Measurements from ENCODE around the gene PRELID3B. TPM values are rescaled to one million over a fixed set of nuclear protein-coding genes. Genes with fewer than 3 reads are reported as not detected.

Gene PRELID3B
- total and polyA plus RNA-seq, 2 of the 13 experiments (the other 11 are each of a cell fraction or from before 2014, with no cell fraction given), result 23.3 to 42.6 TPM

- TF ChIP-seq, protein P1, sequence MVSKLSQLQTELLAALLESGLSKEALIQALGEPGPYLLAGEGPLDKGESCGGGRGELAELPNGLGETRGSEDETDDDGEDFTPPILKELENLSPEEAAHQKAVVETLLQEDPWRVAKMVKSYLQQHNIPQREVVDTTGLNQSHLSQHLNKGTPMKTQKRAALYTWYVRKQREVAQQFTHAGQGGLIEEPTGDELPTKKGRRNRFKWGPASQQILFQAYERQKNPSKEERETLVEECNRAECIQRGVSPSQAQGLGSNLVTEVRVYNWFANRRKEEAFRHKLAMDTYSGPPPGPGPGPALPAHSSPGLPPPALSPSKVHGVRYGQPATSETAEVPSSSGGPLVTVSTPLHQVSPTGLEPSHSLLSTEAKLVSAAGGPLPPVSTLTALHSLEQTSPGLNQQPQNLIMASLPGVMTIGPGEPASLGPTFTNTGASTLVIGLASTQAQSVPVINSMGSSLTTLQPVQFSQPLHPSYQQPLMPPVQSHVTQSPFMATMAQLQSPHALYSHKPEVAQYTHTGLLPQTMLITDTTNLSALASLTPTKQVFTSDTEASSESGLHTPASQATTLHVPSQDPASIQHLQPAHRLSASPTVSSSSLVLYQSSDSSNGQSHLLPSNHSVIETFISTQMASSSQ (IDR thresholded peaks at IDR 0.05; ENCODE audit: low read depth), result 0 out of 2 replicates have a peak, but pooled peaks have one; percentile 29
- TF ChIP-seq, protein P1 (CRISPR knock-in tag; IDR thresholded peaks at IDR 0.05; ENCODE audit: borderline replicate concordance), result no peak
- TF ChIP-seq SRSF1 (optimal IDR thresholded peaks at IDR 0.05; ENCODE audit: low read depth, low read length) (no peak), ZNF432 (CRISPR knock-in tag; IDR thresholded peaks at IDR 0.05; ENCODE audit: borderline replicate concordance) (peak; percentile 81; the same call in 1 of the 2 replicates), ZBTB1 (CRISPR knock-in tag; IDR thresholded peaks at IDR 0.05; ENCODE audit: borderline replicate concordance) (no peak), ASH2L (IDR thresholded peaks at IDR 0.05; ENCODE audit: insufficient read length, low read depth, low read length) (no peak), ZNF563 (CRISPR knock-in tag; IDR thresholded peaks at IDR 0.05) (no peak), LRRFIP1 (CRISPR knock-in tag; conservative IDR thresholded peaks at IDR 0.05) (no peak), SMAD3 (CRISPR knock-in tag; IDR thresholded peaks at IDR 0.05) (no peak), ZXDC (CRISPR knock-in tag; IDR thresholded peaks at IDR 0.05) (no peak), ZNF543 (CRISPR knock-in tag; IDR thresholded peaks at IDR 0.05) (no peak)
- TF ChIP-seq, protein P2, sequence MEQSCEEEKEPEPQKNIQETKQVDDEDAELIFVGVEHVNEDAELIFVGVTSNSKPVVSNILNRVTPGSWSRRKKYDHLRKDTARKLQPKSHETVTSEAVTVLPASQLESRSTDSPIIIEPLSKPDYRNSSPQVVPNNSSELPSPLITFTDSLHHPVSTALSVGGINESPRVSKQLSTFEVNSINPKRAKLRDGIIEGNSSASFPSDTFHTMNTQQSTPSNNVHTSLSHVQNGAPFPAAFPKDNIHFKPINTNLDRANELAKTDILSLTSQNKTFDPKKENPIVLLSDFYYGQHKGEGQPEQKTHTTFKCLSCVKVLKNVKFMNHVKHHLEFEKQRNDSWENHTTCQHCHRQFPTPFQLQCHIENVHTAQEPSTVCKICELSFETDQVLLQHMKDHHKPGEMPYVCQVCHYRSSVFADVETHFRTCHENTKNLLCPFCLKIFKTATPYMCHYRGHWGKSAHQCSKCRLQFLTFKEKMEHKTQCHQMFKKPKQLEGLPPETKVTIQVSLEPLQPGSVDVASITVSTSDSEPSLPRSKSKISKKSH (CRISPR knock-in tag; IDR thresholded peaks at IDR 0.05; ENCODE audit: borderline replicate concordance), result no peak
- TF ChIP-seq, protein P3, sequence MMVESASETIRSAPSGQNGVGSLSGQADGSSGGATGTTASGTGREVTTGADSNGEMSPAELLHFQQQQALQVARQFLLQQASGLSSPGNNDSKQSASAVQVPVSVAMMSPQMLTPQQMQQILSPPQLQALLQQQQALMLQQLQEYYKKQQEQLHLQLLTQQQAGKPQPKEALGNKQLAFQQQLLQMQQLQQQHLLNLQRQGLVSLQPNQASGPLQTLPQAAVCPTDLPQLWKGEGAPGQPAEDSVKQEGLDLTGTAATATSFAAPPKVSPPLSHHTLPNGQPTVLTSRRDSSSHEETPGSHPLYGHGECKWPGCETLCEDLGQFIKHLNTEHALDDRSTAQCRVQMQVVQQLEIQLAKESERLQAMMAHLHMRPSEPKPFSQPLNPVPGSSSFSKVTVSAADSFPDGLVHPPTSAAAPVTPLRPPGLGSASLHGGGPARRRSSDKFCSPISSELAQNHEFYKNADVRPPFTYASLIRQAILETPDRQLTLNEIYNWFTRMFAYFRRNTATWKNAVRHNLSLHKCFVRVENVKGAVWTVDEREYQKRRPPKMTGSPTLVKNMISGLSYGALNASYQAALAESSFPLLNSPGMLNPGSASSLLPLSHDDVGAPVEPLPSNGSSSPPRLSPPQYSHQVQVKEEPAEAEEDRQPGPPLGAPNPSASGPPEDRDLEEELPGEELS (CRISPR knock-in tag; IDR thresholded peaks at IDR 0.05), result peak; percentile 29; the same call in 1 of the 2 replicates
- TF ChIP-seq, protein P4, sequence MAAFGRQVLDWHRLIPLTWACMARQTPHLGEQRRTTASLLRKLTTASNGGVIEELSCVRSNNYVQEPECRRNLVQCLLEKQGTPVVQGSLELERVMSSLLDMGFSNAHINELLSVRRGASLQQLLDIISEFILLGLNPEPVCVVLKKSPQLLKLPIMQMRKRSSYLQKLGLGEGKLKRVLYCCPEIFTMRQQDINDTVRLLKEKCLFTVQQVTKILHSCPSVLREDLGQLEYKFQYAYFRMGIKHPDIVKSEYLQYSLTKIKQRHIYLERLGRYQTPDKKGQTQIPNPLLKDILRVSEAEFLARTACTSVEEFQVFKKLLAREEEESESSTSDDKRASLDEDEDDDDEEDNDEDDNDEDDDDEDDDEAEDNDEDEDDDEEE (CRISPR knock-in tag; IDR thresholded peaks at IDR 0.05), result peak; percentile 96; the same call in 1 of the 2 replicates
Observed at GRCh38 chr20:59031564-59032022, 11.0 kb downstream of the PRELID3B start (continued).

Measured in HepG2 (cell line).